CD4-positive, alpha-beta T cell treated with Interleukin-17A for 4 hours (primary cell): ENCODE measurements around the gene GABBR1.
A peak's percentile ranks its signal among the peaks of the same experiment; 100 is the strongest.

Experiments
- DNase-seq: peaks from one replicate; pipeline ENCODE4 v3.0.0-alpha.2; 2020; ENCODE audit warnings: mixed read lengths

Gene GABBR1

GRCh38 chr6:29524044-29524443, 108.9 kb downstream of the GABBR1 start:
- DNase-seq, result no peak

- DNase-seq, result no peak
Measured at GRCh38 chr6:29522227-29522626, 110.8 kb downstream of the GABBR1 start.

DNA sequence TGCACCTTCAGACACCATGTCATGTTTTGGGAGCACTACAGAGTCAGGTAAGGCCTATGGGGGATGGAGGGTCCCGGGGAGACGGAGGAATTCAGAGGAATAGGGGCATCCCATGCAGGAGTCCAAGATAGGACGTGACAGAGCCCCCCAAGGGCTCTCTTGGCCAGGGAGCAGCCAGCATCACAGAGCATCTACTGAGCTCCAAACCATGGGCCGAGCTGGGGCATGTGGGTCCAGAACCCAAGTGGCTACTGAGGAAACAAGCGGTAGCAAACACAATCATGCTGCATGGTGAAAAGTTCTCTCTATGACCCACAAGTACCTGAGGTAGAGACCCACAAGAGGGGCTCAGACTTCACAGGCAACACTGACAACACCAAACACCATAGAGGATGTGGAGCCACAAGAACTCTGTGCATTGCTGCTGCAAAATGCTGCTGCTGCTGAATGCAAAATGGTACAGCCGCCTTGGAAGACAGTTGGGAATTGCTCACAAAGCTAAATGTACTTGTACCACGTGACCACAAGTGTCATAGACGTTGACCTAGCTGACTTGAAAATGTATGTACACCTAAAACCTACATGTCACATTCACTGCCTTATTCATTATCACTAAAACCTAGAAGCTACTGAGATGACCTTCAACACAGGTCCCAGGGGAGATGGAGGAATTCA, 111.8 kb downstream of the GABBR1 start:
- DNase-seq, result no peak

GRCh38 chr6:29520232-29520631, 112.8 kb downstream of the GABBR1 start:
- DNase-seq, result no peak

GRCh38 chr6:29519291-29520010, 113.5 kb downstream of the GABBR1 start:
- DNase-seq, result no peak

DNA sequence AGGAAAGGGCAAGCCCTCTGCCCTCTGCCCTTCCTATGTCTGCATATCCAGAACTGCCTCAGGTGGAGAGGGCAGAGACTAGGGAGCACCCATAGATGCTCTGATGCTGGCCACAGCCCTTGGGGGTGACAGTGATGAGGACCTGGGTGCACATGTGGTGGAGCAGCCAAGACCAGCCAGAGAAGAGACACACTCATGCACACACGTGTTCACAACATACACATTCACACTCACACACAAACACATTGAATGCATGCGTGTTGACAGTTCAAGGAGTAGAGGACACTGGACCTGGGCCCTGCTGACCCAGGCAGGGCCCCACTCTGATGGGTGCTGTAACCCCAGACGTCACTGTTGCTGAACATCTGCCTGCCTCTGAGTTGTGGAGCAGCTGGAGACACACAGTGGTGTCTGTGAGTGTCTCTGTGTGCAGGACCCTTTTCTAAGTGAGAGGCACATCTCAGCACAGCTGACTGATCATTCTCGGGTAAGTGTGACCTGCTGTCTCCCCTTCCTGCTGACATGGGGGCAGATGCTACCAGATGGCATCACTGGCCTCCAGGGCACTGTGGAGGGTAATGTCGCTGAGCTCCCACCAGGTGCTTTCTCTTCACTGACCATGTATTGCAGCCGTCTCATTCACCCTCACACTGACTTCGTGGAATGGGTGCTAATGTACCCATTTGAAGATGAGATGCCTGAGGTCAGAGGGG, 115.1 kb downstream of the GABBR1 start:
- no peak for DNase-seq

DNA sequence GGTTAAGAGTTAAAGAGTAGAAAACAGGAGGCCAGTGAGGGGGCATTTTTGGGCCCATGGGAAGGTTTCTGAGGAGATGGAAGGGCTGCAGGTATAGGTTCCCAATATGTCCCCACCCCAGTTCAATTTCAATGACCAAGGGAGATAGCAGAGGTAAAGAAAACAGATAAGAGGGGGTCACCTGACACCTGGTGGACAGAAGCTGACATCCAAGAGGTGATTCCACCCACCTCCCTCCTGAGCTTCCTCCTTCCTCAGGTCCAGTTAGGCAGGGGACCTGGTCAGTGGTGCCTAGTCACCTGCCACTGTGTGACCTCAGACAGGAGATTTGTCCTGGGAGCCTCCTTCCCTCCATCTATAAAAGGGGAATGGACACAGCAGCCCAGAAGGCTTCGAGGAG, 115.7 kb downstream of the GABBR1 start:
- DNase-seq, result no peak

- peak; percentile 40 for DNase-seq
Measured at GRCh38 chr6:29516108-29516507, 116.9 kb downstream of the GABBR1 start.

GRCh38 chr6:29510746-29511300, 122.2 kb downstream of the GABBR1 start:
- no peak for DNase-seq

- no peak for DNase-seq
Measured at GRCh38 chr6:29510202-29510601, 122.8 kb downstream of the GABBR1 start.
